K562 (cell line): ENCODE data around the gene HIF1A. TPM values are rescaled to one million over a fixed set of nuclear protein-coding genes. Genes with fewer than 3 reads are reported as not detected.

Source experiments
- ATAC-seq: fragments of 200-7000 bp; cut with Tn5 transposase; 3 replicates; pipeline ENCODE4 v1.9.1; 2020; ENCODE audit warnings: moderate library complexity
- BruUV-seq: library from RNA; stranded (reverse); fragments of 400-500 nt; replicated peaks from 2 replicates; lab custom pipeline; 2021; lab: Mats Ljungman, UMichigan
- CTCF ChIA-PET: fragments of 300-600 bp; formaldehyde crosslinking; extraction: SDS; loops from one replicate; lab custom pipeline; 2021; ENCODE audit warnings: low intra/inter-chr PET ratio; lab: Yijun Ruan, JAX
- POLR2A ChIA-PET: fragments of 300-600, 350-650 bp; sonication (Branson Sonifier 250); formaldehyde crosslinking; extraction: SDS; loops from one replicate; lab custom pipeline; 2021; ENCODE audit warnings: antibody characterized with exemption, inconsistent platforms; lab: Yijun Ruan, JAX
- DNase-seq, 4 experiments: peaks; one replicate each; pipeline versions ENCODE4 v3.0.0 to v3.0.0-alpha.2; 2011 to 2018; ENCODE audit warnings: low spot score in 3 of 4, mixed read lengths in 3 of 4; ENCODE audit errors: extremely low read depth in 1 of 4
- FAIRE-seq: peaks from 2 replicates; lab custom pipeline; 2011; peaks lifted over from hg19 to GRCh38; lab: Jason Lieb, UNC
- H2AFZ ChIP-seq: 2 replicates; pipeline ENCODE4 v1.6.0; 2011; ENCODE audit warnings: low read depth, low read length, control low read depth, inconsistent platforms
- H3K27ac ChIP-seq: fragments of 200-600 bp; 3 replicates; pipeline ENCODE4 v1.8.0; 2011; ENCODE audit warnings: low read depth, mild to moderate bottlenecking, control low read depth, inconsistent platforms, low read length, moderate library complexity, mixed read lengths; ENCODE audit errors: extremely low read depth
- H3K27me3 ChIP-seq, 2 experiments: fragments of 300-600 bp in 1 of 2; 2 replicates in 1 of 2; 3 replicates in 1 of 2; pipeline versions ENCODE4 v1.6.0 to v1.8.0; 2011; ENCODE audit warnings: inconsistent platforms in 2 of 2, low read length in 2 of 2, mild to moderate bottlenecking in 1 of 2, mixed read lengths in 1 of 2, moderate library complexity in 1 of 2; ENCODE audit not compliant: control insufficient read depth in 2 of 2, insufficient read depth in 2 of 2
- H3K36me3 ChIP-seq: fragments of 300-600 bp; 3 replicates; pipeline ENCODE4 v1.8.0; 2011; ENCODE audit warnings: mild to moderate bottlenecking, low read length, inconsistent platforms; ENCODE audit not compliant: control insufficient read depth, insufficient read depth
- H3K4me1 ChIP-seq, 2 experiments: fragments of 200-600 bp in 1 of 2; replicated peaks in 1 of 2; 2 replicates in 1 of 2; 3 replicates in 1 of 2; pipeline versions ENCODE4 v1.5.1 to v1.8.0; 2011; ENCODE audit warnings: inconsistent platforms in 2 of 2, low read length in 2 of 2, mild to moderate bottlenecking in 1 of 2, mixed read lengths in 1 of 2, moderate library complexity in 1 of 2; ENCODE audit not compliant: control insufficient read depth in 2 of 2, insufficient read depth in 2 of 2
- H3K4me2 ChIP-seq: 2 replicates; pipeline ENCODE4 v1.6.1; 2011; ENCODE audit warnings: low read length, control low read depth, inconsistent platforms, mixed read lengths; ENCODE audit not compliant: insufficient read depth
- H3K4me3 ChIP-seq: fragments of 200-600 bp; sonication (generic), shearing (Covaris generic); 2 replicates; pipeline ENCODE4 v1.5.1; 2016; ENCODE audit warnings: control low read depth, inconsistent platforms
- H3K79me2 ChIP-seq: fragments of 200-600 bp; 3 replicates; pipeline ENCODE4 v1.8.0; 2011; ENCODE audit warnings: low read length, inconsistent platforms; ENCODE audit not compliant: control insufficient read depth, insufficient read depth
- H3K9ac ChIP-seq, 2 experiments: 2 replicates each; pipeline versions ENCODE4 v1.6.0 to v1.6.1; 2011; ENCODE audit warnings: low read depth in 2 of 2, low read length in 2 of 2, control low read depth in 1 of 2, inconsistent platforms in 1 of 2, mild to moderate bottlenecking in 1 of 2, mixed read lengths in 1 of 2; ENCODE audit not compliant: insufficient read depth in 1 of 2
- H3K9me1 ChIP-seq: one replicate; pipeline ENCODE4 v1.6.0; 2011; ENCODE audit warnings: inconsistent platforms, mild to moderate bottlenecking, low read length, moderate library complexity; ENCODE audit not compliant: control insufficient read depth, insufficient read depth
- H3K9me3 ChIP-seq: replicated peaks from 2 replicates; pipeline ENCODE4 v1.5.1; 2011; ENCODE audit warnings: low read depth, low read length, inconsistent platforms; ENCODE audit not compliant: control insufficient read depth, insufficient read depth
- H4K20me1 ChIP-seq: replicated peaks from 2 replicates; pipeline ENCODE4 v1.6.1; 2011; ENCODE audit warnings: low read length, inconsistent platforms, mixed read lengths; ENCODE audit not compliant: control insufficient read depth, insufficient read depth
- EP300 ChIP-seq: IDR thresholded peaks from 2 replicates; pipeline ENCODE4 v1.6.1; 2012; ENCODE audit warnings: low read length, improper control_type of control experiment
- MYC ChIP-seq, 2 experiments: fragments of 250-450 bp in 1 of 2; sonication (Bioruptor Pico) in 1 of 2; IDR thresholded peaks; 2 replicates each; pipeline versions ENCODE4 v1.5.1 to v1.6.1; 2012 to 2021; ENCODE audit warnings: low read depth in 2 of 2, borderline replicate concordance in 1 of 2, improper control_type of control experiment in 1 of 2, low read length in 1 of 2, mild to moderate bottlenecking in 1 of 2, moderate library complexity in 1 of 2
- POLR2A ChIP-seq: fragments of 450-650 bp; conservative IDR thresholded peaks from 2 replicates; pipeline ENCODE4 v1.6.1; 2016
- POLR2G ChIP-seq: fragments of 200-400 bp; formaldehyde crosslinking; IDR thresholded peaks from 2 replicates; pipeline ENCODE4 v1.6.1; 2017; ENCODE audit warnings: low read depth, mild to moderate bottlenecking, antibody characterized with exemption, low read length, moderate library complexity
- RBM22 ChIP-seq: fragments of 200-400 bp; formaldehyde crosslinking; IDR thresholded peaks from 2 replicates; pipeline ENCODE4 v1.6.1; 2018; ENCODE audit warnings: low read length, low read depth; ENCODE audit not compliant: poor library complexity, severe bottlenecking
- RBM25 ChIP-seq: fragments of 200-400 bp; formaldehyde crosslinking; IDR thresholded peaks from 2 replicates; pipeline ENCODE4 v1.6.1; 2018; ENCODE audit warnings: low read length, low read depth, moderate library complexity; ENCODE audit not compliant: severe bottlenecking
- TARDBP ChIP-seq: fragments of 450-650 bp; IDR thresholded peaks from 2 replicates; pipeline ENCODE4 v1.6.1; 2016
- ZKSCAN8 ChIP-seq: fragments of 200-800 bp; sonication (Bioruptor generic); IDR thresholded peaks from 2 replicates; pipeline ENCODE4 v1.6.1; 2016; ENCODE audit warnings: missing genetic modification characterization, missing compliant biosample characterization
- ZNF780A ChIP-seq: fragments of 250-450 bp; sonication (Bioruptor Pico); IDR thresholded peaks from 2 replicates; pipeline ENCODE4 v1.5.0; 2021; ENCODE audit warnings: mild to moderate bottlenecking
- ZSCAN29 ChIP-seq: fragments of 450-650 bp; IDR thresholded peaks from 2 replicates; pipeline ENCODE4 v1.6.1; 2017
- WGBS: fragments of 100-300 bp; shearing (Covaris generic); methylation state at CpG from one replicate; pipeline ENCODE4 v1.1.6; 2016; ENCODE audit warnings: low coverage, mixed read lengths; ENCODE audit not compliant: insufficient coverage; ENCODE audit errors: missing lambda C conversion rate; 5-methylcytosine and 5-hydroxymethylcytosine counted together
- in situ Hi-C: fragments of 300-500 bp; cut with MboI; formaldehyde crosslinking; loops from 4 replicates; pipeline ENCODE4 v1.15.0; 2018; ENCODE audit warnings: inconsistent platforms, mixed read lengths
- intact Hi-C: fragments of 100-400 bp; cut with micrococcal nuclease; formaldehyde crosslinking; loops from 2 replicates; pipeline ENCODE4 v1.14.2; 2022
- polyA plus RNA-seq, 8 experiments: library from polyadenylated mRNA; depleted of rRNA in 4 of 8; stranded (reverse) in 5 of 8; unstranded in 3 of 8; fragments of >200 nt; fragmentation: Nextera tagmentation in 2 of 8; fragmentation: Illumina TruSeq in 1 of 8; extraction: Ambion mirVana in 2 of 8; extraction: Trizol in 1 of 8; gene quantifications; 2 replicates each; pipeline versions ENCODE4 v1.2.1 to v1.2.3, GENCODE V29; 2011 to 2014; ENCODE audit warnings: inconsistent platforms in 1 of 8, missing spikeins in 1 of 8
- total RNA-seq, 7 experiments: library from RNA; depleted of rRNA in 6 of 7; stranded (reverse); fragments of >200 nt in 6 of 7; fragmentation: Illumina TruSeq in 2 of 7; extraction: Trizol in 2 of 7; gene quantifications; 2 replicates each; pipeline versions ENCODE4 v1.2.1 to v1.2.3, GENCODE V29; 2011 to 2021; ENCODE audit warnings: low replicate concordance in 1 of 7

The HIF1A gene
- total and polyA plus RNA-seq, 9 of the 15 experiments (the other 6 are each of a cell fraction or from before 2014, with no cell fraction given) = 5.9 to 35.3 (median 24.2) TPM

DNA sequence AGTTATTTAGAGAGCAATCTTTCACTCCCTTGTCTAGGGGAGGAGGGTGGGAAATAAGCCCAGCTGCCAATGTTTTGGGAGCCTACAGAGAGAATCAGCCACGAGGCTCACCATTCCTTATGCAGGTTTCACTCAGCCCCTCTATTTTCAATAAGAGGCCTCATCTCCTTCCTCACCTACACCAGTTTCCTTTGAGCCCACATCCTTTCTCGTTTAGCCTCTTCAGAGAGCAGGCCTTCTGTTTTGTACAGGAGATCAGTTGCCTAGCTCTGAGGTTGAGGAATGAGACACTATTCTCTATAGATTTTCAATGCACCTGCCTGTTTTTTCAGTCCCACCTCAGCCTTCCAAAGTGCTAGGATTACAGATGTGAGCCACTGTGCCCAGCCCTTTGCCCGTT lies 84.8 kb downstream of the HIF1A start:
- Histone ChIP-seq H3K4me2 (no peak overlapping the region), H3K79me2 (no peaks in the 10 kb centered on the region), H3K4me1 (no peaks in the 10 kb centered on the region), H3K9me1 (no peaks in the 10 kb centered on the region), H2AFZ (no peak overlapping the region), H3K27me3 (no peaks in the 10 kb centered on the region), H3K9ac (no peak overlapping the region), H4K20me1 (no peaks in the 10 kb centered on the region), H3K36me3 (peaks cover 84% of the 10 kb centered on the region), H3K4me3 (no peak overlapping the region), H3K27ac (no peak overlapping the region), H3K9me3 (no peaks in the 10 kb centered on the region)
- FAIRE-seq (no peak), DNase-seq (no peak), ATAC-seq (no peak)
- whole genome bisulfite sequencing = 80% methylated on average over 2 of the region's 3 CpGs
- no TSS peak for BruUV-seq
- CTCF ChIA-PET = no interaction called here
- intact Hi-C loops = no loop called here
- in situ Hi-C loops = no loop called here
- POLR2A ChIA-PET = interaction anchor here (0.6 to 1.6 kb wide), 2 partner anchors 18 to 79 kb away, joined by 3 to 4 read pairs; partner anchors contain the start of gene SNAPC1
- no peak for TF ChIP-seq ZSCAN29
- no peak for TF ChIP-seq POLR2A
- no peak for TF ChIP-seq ZKSCAN8 (CRISPR knock-in tag)
- no peak for TF ChIP-seq EP300
- no peak for TF ChIP-seq RBM22
- no peak for TF ChIP-seq TARDBP
- no peak for TF ChIP-seq MYC (IDR thresholded peaks at IDR 0.05; ENCODE audit: low read depth, low read length)
- no peak for TF ChIP-seq MYC (CRISPR knock-in tag; IDR thresholded peaks at IDR 0.05; ENCODE audit: borderline replicate concordance, low read depth)
- TF ChIP-seq RBM25 = no peak
- TF ChIP-seq ZNF780A = no peak
- TF ChIP-seq POLR2G = no peak
